Kidney (tissue), 14 donors: ENCODE measurements around the gene LRR1. TPM values are rescaled to one million over a fixed set of nuclear protein-coding genes. Genes with fewer than 3 reads are reported as not detected.

Experiments
- DNase-seq, 5 donors: peaks; one replicate each; pipeline ENCODE4 v3.0.0-alpha.2; 2013 to 2020
- FAIRE-seq: peaks from 2 replicates; lab custom pipeline; 2012; peaks lifted over from hg19 to GRCh38; lab: Jason Lieb, UNC
- H3K27ac ChIP-seq, 2 donors: one replicate each; pipeline ENCODE4 v1.7.0; 2013; ENCODE audit warnings: low read depth in 2 of 2, low read length in 2 of 2, inconsistent platforms in 1 of 2
- H3K27me3 ChIP-seq: one replicate; pipeline ENCODE4 v1.7.1; 2013; ENCODE audit warnings: low read length, inconsistent platforms; ENCODE audit not compliant: control insufficient read depth, insufficient read depth
- H3K36me3 ChIP-seq, 3 donors: one replicate each; pipeline versions ENCODE4 v1.7.0 to v1.7.1; 2013; ENCODE audit warnings: low read length in 3 of 3, control low read depth in 1 of 3, inconsistent platforms in 1 of 3; ENCODE audit not compliant: insufficient read depth in 3 of 3, control insufficient read depth in 2 of 3
- H3K4me1 ChIP-seq, 3 donors: one replicate each; pipeline versions ENCODE4 v1.7.0 to v1.7.1; 2013; ENCODE audit warnings: low read length in 3 of 3, inconsistent platforms in 1 of 3, low read depth in 1 of 3; ENCODE audit not compliant: control insufficient read depth in 2 of 3, insufficient read depth in 2 of 3
- H3K4me3 ChIP-seq, 3 donors: one replicate each; pipeline versions ENCODE4 v1.7.0 to v1.8.1; 2013; ENCODE audit warnings: low read length in 3 of 3, control low read depth in 1 of 3, inconsistent platforms in 1 of 3
- H3K9ac ChIP-seq, 3 donors: one replicate each; pipeline versions ENCODE4 v1.7.0 to v1.7.1; 2013; ENCODE audit warnings: low read length in 3 of 3, control low read depth in 1 of 3, inconsistent platforms in 1 of 3
- H3K9me3 ChIP-seq, 3 donors: one replicate each; pipeline versions ENCODE4 v1.7.0 to v1.7.1; 2013; ENCODE audit warnings: low read length in 3 of 3, control low read depth in 1 of 3, inconsistent platforms in 1 of 3; ENCODE audit not compliant: control insufficient read depth in 2 of 3, insufficient read depth in 1 of 3
- CTCF ChIP-seq: IDR thresholded peaks from 3 replicates; pipeline ENCODE4 v1.5.1; 2012; ENCODE audit warnings: mild to moderate bottlenecking, moderate library complexity, borderline replicate concordance; ENCODE audit not compliant: insufficient read depth; ENCODE audit errors: extremely low read depth
- intact Hi-C: fragments of 100-400 bp; cut with DNase I; formaldehyde crosslinking; loops from one replicate; pipeline ENCODE4 v1.11.1; 2022
- polyA plus RNA-seq: library from polyadenylated mRNA; stranded (reverse); fragments of 350-450 nt; fragmentation: Illumina TruSeq; extraction: RNeasy Lipid Tissue Mini Kit (QIAGEN cat#74804); gene quantifications from one replicate; pipeline ENCODE4 v1.2.3, GENCODE V29; 2014; ENCODE audit warnings: low read depth, low replicate concordance; ENCODE audit not compliant: insufficient read depth
- total RNA-seq: library from RNA; stranded (reverse); fragmentation: NEBNext Ultra II Directional; extraction: Animal tissue kit (Norgen Biotek cat#: 25700); gene quantifications from one replicate; pipeline ENCODE4 v1.2.1, GENCODE V29; 2021
- donor health status: control.
- donor health status: control.
- donor health status: control.
- donor health status: control.
- donor health status: control.
- donor health status: DM: yes; HTN: yes; CAD: no.
- donor health status: Normal renal cell carcinoma (clear cell type).

The LRR1 gene
- total and polyA plus RNA-seq, 2 donors from 2014 or later = 6.6 to 7.7 TPM

- H3K36me3 ChIP-seq = peaks cover 0 to 3% (median 0%) of the 10 kb centered on the region in 3 donors
- no peaks in the 10 kb centered on the region for H3K27me3 ChIP-seq
- H3K9me3 ChIP-seq = no peaks in the 10 kb centered on the region
- no peak for TF ChIP-seq CTCF
- intact Hi-C loops = no loop called here
- FAIRE-seq = no peak
- no peak overlapping the region for H3K27ac ChIP-seq
- peak overlapping the region in 1 of 3 donors; percentile 49 for H3K9ac ChIP-seq
- H3K4me1 ChIP-seq = peaks cover 0 to 9% (median 6%) of the 10 kb centered on the region in 3 donors
- DNase-seq = no peak
- H3K4me3 ChIP-seq = no peak overlapping the region
Observed at GRCh38 chr14:49623941-49624839, 25.4 kb downstream of the LRR1 start.

- H3K36me3 ChIP-seq = peaks cover 0 to 2% (median 0%) of the 10 kb centered on the region in 3 donors
- H3K4me1 ChIP-seq = peaks cover 0 to 15% (median 2%) of the 10 kb centered on the region in 3 donors
- no peaks in the 10 kb centered on the region for H3K9me3 ChIP-seq
- DNase-seq = peak; percentile 97 to 98 (median 98)
- intact Hi-C loops = no loop called here
- peak; percentile 85 for TF ChIP-seq CTCF
- H3K9ac ChIP-seq = peak overlapping the region; percentile 89 to 93 (median 90)
- no peaks in the 10 kb centered on the region for H3K27me3 ChIP-seq
- peak overlapping the region; percentile 99 for H3K27ac ChIP-seq
- H3K4me3 ChIP-seq = peak overlapping the region; percentile 80 to 98 (median 93)
- no peak for FAIRE-seq
Observed at GRCh38 chr14:49633640-49634546, 35.2 kb downstream of the LRR1 start.

GRCh38 chr14:49634547-49635334 lies 36.0 kb downstream of the LRR1 start, which contains the start of gene DNAAF2:
Gene DNAAF2 (minus strand): TSS chr14:49635244. CDS start chr14:49635149, 95 bp downstream.
- H3K9me3 ChIP-seq = no peaks in the 10 kb centered on the region
- H3K36me3 ChIP-seq = peaks cover 0 to 2% (median 0%) of the 10 kb centered on the region in 3 donors
- H3K27me3 ChIP-seq = no peaks in the 10 kb centered on the region
- DNase-seq (peak; percentile 87 to 94 (median 89)), FAIRE-seq (no peak)
- peak within 1 kb of the TSS; percentile 60 to 89 (median 69) for H3K9ac ChIP-seq
- peaks cover 0 to 15% (median 2%) of the 10 kb centered on the region in 3 donors for H3K4me1 ChIP-seq
- H3K27ac ChIP-seq = peak within 1 kb of the TSS; percentile 99
- H3K4me3 ChIP-seq = peak within 1 kb of the TSS; percentile 67 to 98 (median 78)
- TF ChIP-seq CTCF = no peak
- intact Hi-C loops = no loop called here
